DMS79 treated with DMSO at 0.1 percent for 48 hours (cell line): ENCODE data around the gene TNNI3K.

ENCODE experiments used
- DNase-seq: peaks from one replicate; lab custom pipeline; 2025; lab: John Stamatoyannopoulos, UW

TNNI3K gene

GRCh38 chr1:74571493-74571800, 336.3 kb downstream of the TNNI3K start:
- no peak for DNase-seq

- DNase-seq, result no peak
Measured at GRCh38 chr1:74571891-74572290, 336.7 kb downstream of the TNNI3K start.

GRCh38 chr1:74578101-74578500, 342.9 kb downstream of the TNNI3K start:
- no peak for DNase-seq

- no peak for DNase-seq
Measured at GRCh38 chr1:74579425-74579824, 344.2 kb downstream of the TNNI3K start.

- DNase-seq, result no peak
Measured at GRCh38 chr1:74583397-74583796, 348.2 kb downstream of the TNNI3K start.

- DNase-seq, result no peak
Measured at GRCh38 chr1:74584185-74584584, 349.0 kb downstream of the TNNI3K start.

- no peak for DNase-seq
Measured at GRCh38 chr1:74586253-74586897, 351.2 kb downstream of the TNNI3K start.

GRCh38 chr1:74587888-74588287, 352.7 kb downstream of the TNNI3K start:
- DNase-seq, result no peak

- DNase-seq, result no peak
Measured at GRCh38 chr1:74590288-74590687, 355.1 kb downstream of the TNNI3K start.

GRCh38 chr1:74591949-74592348, 356.8 kb downstream of the TNNI3K start:
- DNase-seq, result no peak

GRCh38 chr1:74592580-74593355, 357.6 kb downstream of the TNNI3K start:
- no peak for DNase-seq
